Measurements from ENCODE around the gene CHST13.

DNA sequence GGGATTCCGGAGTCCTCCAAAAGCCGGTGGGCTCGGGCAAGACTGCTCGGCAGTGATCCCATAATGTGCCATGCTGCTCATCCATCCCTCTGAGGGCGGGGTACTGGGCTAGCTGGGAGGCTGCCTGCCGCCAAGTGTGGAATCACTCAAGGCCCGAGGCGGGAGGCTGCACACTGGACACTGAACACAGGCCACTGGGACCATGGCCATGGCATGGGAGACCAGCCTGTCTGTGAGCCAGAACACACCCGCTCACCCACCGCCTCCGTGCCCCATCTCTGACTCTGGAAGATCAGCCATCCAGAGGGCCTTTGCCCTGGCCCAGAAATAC lies 33.4 kb downstream of the CHST13 start:
- TF ChIP-seq, protein P1, sequence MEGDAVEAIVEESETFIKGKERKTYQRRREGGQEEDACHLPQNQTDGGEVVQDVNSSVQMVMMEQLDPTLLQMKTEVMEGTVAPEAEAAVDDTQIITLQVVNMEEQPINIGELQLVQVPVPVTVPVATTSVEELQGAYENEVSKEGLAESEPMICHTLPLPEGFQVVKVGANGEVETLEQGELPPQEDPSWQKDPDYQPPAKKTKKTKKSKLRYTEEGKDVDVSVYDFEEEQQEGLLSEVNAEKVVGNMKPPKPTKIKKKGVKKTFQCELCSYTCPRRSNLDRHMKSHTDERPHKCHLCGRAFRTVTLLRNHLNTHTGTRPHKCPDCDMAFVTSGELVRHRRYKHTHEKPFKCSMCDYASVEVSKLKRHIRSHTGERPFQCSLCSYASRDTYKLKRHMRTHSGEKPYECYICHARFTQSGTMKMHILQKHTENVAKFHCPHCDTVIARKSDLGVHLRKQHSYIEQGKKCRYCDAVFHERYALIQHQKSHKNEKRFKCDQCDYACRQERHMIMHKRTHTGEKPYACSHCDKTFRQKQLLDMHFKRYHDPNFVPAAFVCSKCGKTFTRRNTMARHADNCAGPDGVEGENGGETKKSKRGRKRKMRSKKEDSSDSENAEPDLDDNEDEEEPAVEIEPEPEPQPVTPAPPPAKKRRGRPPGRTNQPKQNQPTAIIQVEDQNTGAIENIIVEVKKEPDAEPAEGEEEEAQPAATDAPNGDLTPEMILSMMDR (conservative IDR thresholded peaks at IDR 0.05; ENCODE audit: low read depth, low read length) = no peak
- no peak for TF ChIP-seq EZH2phosphoT487 (IDR thresholded peaks at IDR 0.05; ENCODE audit: borderline replicate concordance, low read length)
